Measurements from ENCODE around the gene USP4.

The USP4 gene

DNA sequence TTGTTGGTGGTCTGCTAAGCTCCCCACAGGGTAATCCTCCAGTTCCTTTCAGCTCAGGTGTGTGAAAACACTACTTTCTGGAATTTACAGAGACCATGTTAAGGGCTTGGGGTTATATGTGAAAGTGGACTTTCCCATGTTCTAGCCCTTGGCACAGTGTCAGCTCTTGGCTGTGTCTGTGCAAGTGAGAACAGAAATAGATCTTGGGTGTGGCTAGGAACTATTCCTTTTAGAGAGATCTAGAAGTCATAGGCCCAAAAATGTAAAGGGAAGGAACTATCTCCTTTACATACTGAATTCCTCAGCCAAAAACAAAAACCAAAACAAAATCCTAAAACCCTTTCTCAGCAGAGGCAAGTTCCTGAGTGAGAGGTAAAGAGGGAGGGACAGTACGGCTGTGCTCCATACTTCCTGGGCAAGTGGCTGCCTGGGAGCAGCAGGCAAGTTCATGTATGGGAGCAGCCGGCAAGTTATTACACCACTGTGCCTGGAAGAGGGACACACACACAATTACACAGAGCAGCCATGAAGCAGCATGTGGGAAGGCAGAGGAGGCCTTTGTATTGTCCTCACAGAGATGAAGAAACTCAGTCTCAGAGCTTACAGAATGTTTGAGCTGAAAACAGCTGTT is 43.0 kb downstream of the USP4 start:
- no peak for DNase-seq (ENCODE audit: extremely low read depth in 1 of 2, low read depth in 1 of 2)

- peak in 1 of 2 donors; percentile 10 for DNase-seq (ENCODE audit: extremely low read depth in 1 of 2, low read depth in 1 of 2)
Measured at GRCh38 chr3:49295489-49296058, 44.3 kb downstream of the USP4 start.

DNA sequence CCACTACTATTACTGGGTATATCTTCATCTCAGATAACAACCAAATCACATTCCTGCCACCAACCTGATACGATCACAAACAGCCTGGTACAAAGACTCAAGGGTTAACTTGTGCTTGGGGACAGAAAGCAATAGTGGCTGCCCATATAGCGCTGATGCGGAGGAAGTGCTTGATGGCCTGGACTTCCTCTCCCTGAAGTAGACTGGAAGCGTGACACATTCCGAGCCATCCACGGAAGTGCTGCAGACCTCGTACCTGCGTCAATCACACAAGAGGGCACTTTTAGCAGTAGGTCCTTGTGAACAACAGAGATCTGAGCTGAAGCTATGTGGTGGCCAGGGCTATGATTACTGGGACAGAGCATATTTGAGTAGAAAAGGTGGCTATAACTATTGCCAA is 45.5 kb downstream of the USP4 start:
- no peak for DNase-seq (ENCODE audit: extremely low read depth in 1 of 2, low read depth in 1 of 2)

- DNase-seq (ENCODE audit: extremely low read depth in 1 of 2, low read depth in 1 of 2) = no peak
Measured at GRCh38 chr3:49283997-49284396, 55.9 kb downstream of the USP4 start.

DNA sequence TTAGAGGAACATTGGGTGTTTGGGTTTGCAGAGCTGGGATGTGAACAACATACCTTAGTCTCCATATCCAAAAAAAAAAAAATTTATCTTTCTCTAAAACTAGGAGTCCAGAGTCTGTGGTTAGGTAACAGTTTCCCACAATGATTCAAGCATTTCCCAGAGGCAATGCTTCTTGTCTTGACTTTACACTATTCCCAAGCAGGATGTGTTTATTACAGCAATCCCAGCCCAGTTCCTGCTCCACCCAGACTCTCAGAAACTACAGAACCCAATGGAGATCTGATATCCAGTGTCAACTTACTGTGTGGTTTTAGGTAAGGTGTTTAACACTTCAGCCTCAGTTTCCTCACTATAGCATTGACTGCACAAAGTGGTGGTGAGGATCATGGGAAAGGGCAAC is 60.5 kb downstream of the USP4 start:
- no peak for DNase-seq (ENCODE audit: extremely low read depth in 1 of 2, low read depth in 1 of 2)

DNA sequence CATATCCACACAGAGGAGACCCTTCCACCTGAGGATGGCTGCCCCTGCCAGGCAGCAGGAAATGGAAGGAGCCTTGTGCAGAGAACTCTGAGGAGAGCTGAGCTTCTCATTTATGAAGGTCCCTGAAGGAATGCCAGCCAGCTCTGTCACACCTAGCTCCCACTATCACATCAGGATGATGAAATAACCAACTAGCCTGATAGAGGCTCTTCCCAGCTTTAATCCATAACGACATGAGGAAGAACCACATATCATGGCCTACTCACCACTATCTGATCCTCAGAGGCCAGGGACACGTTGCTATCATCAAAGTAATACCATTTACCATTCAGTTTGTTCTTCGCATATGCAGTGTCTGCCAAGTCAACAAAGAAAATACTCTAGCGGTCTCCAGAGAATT is 61.3 kb downstream of the USP4 start:
- no peak for DNase-seq (ENCODE audit: extremely low read depth in 1 of 2, low read depth in 1 of 2)

- DNase-seq (ENCODE audit: extremely low read depth in 1 of 2, low read depth in 1 of 2) = no peak
Measured at GRCh38 chr3:49277383-49277775, 62.5 kb downstream of the USP4 start.

- DNase-seq (ENCODE audit: extremely low read depth in 1 of 2, low read depth in 1 of 2) = peak; percentile 27 to 57
Measured at GRCh38 chr3:49276475-49277382, 63.1 kb downstream of the USP4 start, which contains the start of gene C3orf62. Gene C3orf62 (minus strand): TSS chr3:49277232. CDS start chr3:49276872, 360 bp downstream.

DNA sequence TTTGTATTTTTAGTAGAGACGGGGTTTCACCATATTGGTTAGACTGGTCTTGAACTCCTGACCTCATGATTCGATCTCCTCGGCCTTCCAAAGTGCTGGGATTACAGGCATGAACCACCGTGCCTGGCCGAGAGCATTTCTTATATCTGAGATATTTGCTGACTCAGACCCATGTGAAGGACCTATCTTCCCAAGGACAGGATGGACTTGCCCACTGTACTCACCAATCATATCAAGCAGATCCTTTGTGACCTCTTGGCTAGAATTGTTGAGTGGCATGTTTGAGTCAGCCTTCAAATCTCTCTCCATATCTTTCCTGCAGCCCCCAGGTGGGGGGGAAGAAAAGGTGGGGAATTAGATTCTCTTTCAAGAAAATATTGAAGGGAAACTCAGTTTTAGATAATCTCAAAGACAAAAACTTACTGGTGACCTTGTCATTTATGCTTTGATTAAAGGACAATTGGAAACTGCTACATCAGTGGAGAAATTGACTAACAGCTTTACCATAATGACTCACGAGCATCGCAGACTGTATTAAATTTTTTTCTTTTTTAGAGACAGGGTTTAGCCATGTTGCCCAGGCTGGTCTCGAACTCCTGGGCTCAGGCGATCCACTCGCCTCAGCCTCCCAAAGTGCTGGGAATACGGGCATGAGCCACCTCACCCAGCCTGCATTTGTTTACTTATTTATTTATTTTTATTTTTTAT is 65.9 kb downstream of the USP4 start:
- DNase-seq (ENCODE audit: extremely low read depth in 1 of 2, low read depth in 1 of 2) = no peak

- DNase-seq (ENCODE audit: extremely low read depth in 1 of 2, low read depth in 1 of 2) = no peak
Measured at GRCh38 chr3:49271047-49271446, 68.8 kb downstream of the USP4 start.

DNA sequence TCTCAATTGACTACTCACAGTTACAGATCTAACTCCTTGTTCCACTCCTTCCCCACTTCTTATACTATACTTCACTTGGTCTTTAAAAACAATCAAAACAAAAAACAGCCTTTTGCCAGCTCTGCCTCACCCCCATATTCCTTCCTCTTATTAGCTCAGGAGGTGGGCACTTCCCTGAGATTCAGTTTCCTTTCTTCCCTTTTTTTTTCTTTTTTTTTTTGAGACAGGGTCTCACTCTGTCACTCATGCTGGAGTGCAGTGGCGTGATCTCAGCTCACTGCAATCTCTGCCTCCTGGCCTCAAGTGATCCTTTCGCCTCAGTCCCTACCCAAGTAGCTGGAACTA is 69.7 kb downstream of the USP4 start:
- no peak for DNase-seq (ENCODE audit: extremely low read depth in 1 of 2, low read depth in 1 of 2)

GRCh38 chr3:49269443-49270155 is 70.3 kb downstream of the USP4 start:
- no peak for DNase-seq (ENCODE audit: extremely low read depth in 1 of 2, low read depth in 1 of 2)

DNA sequence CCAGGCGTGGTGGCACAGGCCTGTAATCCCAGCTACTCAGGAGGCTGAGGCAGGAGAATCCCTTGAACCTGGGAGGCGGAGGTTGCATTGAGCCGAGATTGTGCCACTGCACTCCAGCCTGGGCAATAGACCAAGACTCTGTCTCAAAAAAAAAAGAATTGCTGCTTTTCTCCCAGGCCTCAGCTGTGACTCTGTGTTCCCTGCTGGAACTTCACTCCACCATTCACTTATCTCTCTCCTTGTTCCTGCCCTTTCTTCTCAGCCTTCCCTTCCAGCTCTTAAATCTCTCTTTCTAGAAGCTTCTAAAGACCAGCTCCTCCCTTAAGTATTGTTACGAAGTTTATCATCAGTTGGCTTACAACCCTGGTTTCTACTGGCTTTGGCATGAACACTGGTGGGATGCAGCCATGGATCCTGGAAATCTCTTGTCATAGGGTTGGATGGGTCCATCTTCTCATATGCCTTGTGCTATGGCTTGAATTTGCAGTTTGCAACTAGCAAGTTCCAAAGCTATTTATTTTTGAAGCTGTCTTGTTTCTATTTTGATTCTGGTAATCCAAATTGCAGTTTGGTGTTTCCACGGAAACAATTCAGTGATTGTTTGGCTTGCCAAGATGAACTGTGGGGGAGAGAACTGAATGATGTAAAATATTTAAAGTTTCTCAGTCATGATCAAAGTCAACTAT is 73.3 kb downstream of the USP4 start:
- DNase-seq (ENCODE audit: extremely low read depth in 1 of 2, low read depth in 1 of 2) = no peak

GRCh38 chr3:49265661-49266386 is 74.0 kb downstream of the USP4 start:
- DNase-seq (ENCODE audit: extremely low read depth in 1 of 2, low read depth in 1 of 2) = no peak

- no peak for DNase-seq (ENCODE audit: extremely low read depth in 1 of 2, low read depth in 1 of 2)
Measured at GRCh38 chr3:49263159-49263889, 76.5 kb downstream of the USP4 start.

- no peak for DNase-seq (ENCODE audit: extremely low read depth in 1 of 2, low read depth in 1 of 2)
Measured at GRCh38 chr3:49260806-49261324, 79.0 kb downstream of the USP4 start.

DNA sequence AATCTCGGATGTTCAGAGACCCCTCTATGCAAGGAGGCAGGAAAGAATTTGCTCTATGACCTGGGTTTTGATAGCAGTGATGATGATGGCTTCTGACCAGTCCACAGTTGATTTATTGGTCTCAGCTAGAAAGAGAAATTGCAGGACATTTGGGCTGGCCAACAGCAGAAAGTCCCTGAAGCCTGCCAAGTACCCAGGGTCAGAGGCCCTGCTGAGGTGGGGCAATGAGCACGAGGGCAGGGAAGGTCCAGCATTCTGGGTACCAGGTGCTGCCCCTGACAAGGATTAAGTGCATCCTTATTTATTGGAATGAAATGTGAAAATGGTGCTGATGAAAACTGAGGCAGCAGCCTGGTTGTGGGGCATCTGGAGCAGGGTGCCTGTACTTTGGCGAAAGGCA is 82.7 kb downstream of the USP4 start:
- DNase-seq (ENCODE audit: extremely low read depth in 1 of 2, low read depth in 1 of 2) = no peak

DNA sequence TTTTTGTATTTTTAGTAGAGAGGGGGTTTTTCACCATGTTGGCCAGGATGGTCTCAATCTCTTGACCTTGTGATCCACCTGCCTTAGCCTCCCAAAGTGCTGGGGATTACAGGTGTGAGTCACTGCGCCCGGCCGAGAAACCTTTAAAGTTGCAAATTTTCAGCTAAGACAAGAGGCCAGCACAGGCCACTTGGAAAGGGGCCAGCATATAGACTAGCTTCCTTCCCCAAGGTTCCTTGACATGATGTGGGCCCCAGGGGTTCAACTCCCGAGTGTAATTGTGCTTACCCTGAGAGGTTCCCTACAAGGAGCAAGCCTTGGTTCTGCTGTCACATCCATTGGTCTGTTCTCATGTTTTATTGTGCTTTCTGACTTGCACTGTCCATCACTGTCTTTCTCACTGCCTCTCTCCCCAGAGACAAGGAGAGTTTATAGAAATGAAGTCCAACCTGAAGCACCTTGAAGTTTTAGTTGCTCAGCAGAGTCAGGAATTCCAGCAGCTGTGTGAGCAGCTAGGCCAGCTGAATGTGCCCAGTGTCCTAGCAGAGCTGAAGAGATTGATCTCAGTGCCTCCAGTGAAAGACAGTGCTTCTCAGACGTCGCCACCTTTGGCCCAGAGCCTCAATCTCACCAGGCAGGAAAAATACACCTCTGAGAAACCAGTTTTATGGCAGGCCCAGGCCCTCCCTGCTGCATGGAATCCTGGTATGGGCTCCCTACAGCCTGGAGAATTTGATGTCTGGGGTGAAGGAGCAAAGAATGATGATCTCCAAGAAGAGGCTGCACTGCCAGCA is 83.9 kb downstream of the USP4 start:
- DNase-seq (ENCODE audit: extremely low read depth in 1 of 2, low read depth in 1 of 2) = no peak
